Hematopoietic multipotent progenitor cell treated with erythropoietin and hydrocortisone succinate and interleukin-3 and kit ligand, for 8 days (in vitro differentiated cells): ENCODE data around the gene SNX17.
"Not testable (repeated sequence)": the region's sequence is repeated elsewhere in the genome, so short reads cannot be mapped to it uniquely, and the experiment has no call there.

Source experiments
- DNase-seq: peaks from one replicate; pipeline ENCODE4 v3.0.0-alpha.2; 2015

SNX17 gene

DNA sequence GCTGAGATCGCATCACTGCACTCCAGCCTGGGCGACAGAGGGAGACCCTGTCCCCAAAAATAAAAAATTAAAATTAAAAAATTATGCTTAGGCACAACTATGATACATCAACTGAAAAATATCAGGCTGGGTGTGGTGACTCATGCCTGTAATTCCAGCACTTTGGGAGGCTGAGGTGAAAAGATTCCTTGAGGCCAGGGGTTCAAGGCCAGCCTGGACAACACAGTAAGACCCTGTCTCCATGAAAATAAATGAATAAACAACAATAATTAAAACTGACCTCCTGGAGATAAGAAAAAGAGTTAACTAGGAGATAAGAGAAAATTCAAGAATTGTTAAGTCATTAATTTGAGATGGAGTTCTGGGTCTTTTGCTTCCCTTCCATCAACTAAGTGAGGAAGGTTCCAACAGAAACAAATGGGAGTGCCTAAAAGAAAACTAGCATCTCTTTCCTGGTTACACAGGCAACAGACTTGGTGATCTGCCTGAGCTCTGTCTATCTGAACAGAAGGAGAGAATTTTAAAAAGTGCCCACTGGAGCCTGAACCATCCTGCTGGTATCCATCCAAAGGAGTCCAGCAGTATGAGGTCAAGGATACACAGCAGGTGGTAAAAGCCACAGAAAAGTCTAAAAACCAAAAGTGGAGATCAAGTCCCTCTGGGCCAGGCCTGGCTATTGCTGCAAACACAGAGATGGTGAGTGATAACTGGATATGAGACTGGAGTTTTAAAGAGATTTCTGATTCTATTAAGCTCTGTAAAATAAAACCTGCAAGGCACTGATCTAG, 30.1 kb downstream of the SNX17 start:
- DNase-seq: no peak

DNA sequence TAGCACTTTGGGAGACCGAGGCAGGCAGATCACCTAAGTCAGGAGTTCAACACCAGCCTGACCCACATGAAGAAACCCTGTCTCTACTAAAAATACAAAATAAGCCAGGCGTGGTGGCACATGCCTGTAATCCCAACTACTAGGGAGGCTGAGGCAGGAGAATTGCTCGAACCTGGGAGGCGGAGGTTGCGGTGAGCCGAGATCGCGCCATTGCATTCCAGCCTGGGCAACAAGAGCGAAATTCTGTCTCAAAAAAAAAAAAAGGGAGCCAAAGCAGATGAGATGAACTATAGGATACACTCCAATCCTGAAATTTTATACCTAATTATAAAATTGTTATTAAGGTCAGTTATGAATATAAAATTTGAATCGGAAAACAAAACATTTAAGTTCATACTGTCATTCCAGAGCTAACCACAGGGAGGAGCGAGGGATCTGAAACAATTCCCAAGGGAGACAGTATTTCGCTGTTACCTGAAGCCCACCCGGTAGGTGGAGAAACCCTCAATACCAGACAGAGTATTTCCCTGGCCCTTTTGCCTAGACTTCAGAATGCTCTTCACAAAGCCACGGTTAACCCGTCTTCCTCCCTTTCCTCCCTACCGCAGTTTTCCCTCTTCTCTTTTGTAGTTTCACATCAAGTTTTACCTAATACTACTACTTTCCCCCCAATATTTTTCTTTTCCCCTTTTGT, 37.5 kb downstream of the SNX17 start:
- peak; percentile 62 for DNase-seq

DNA sequence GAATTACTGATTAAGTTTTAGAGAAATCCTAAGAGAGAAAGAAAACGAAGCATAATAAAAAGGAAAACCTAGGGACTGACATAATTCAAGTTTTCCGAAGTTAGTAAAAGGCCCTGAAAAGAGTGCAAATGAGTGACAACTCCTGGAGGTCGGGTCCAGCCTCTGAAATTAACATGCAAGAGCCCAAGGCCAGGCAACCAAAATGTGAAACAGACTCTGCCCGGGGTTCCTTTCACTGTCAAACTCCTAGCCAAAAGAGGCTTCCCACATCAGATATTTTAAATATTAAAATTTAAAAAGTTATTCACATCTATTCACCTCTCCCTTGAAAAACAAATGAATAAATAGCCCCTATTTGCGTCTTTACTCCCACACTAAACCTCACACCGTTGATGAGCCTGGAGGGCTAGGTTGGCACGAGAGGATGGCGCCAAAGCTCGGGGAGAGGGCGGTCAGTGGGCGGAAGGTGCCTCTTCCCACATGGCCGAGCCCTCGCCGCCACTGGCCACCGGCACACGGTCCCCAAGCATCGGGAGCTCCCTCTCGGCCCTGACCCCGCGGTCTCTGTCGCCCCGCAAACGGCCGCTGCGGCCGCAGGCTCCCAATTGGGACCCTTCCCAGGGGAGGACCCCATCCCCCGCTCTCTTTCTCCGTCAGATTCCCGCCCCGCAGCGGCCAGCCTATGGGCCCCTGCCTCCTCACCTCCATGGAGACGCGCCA, 38.3 kb downstream of the SNX17 start:
- peak; percentile 52 for DNase-seq

DNA sequence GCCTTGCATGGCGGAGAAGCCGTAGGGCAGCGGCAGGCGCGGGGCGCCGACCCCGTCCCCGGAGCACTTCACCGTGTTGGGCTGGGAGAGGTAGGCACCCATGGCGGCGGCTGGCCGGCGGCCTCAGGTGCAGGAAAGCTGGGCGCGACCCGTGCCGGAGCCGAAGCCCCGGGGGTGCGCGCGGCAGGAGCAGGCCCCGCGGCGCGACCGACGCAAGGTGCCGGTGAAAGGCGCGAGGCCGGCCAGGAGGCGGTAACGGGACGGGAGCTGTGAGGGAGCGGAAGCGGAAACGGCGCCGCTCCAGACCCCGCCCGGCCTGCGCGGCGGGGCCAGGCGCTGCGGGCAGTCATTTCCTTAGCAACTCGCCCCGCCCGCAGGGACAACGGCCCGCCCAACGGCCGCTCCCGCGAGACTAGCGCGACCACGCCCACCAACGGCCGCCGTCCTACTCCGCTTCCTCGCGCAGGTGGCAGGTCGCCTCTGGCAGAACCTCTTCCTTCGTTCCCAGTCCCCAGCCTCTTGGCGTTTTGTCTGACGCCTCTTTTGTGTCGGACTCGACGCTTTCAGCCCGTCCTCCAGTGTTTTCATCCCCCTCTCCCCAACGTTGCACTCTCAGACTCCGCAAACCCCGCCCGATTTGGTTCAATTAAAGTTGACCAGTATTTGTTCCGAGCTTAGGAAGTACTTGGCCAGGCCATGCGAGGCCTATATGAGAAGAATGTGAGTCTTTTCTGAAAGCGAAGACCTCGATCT, 39.1 kb downstream of the SNX17 start, which contains the start of gene PPM1G:
Gene PPM1G, minus strand, starts transcription at position 271 of the 753 bp plus-strand sequence. Its CDS starts 169 bp downstream, at position 102.
- DNase-seq: peak; percentile 93

GRCh38 chr2:27412419-27413152, 42.2 kb downstream of the SNX17 start:
- no peak for DNase-seq

DNA sequence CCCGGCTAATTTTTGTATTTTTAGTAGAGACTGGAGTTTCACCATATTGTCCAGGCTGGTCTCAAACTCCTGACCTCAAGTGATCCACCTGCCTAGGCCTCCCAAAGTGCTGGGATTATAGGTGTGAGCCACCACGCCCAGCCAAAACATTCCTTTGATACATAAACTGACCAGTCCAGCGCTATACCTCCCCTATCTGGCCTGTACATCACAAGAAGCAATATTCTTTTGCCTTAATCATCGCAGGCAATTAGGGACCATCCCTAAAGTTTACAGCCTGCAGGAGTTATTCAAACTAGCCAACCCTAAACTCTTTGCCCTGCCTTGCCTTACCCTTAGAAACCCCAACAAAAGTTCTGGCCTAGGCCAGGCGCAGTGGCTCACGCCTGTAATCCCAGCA, 45.7 kb downstream of the SNX17 start:
- DNase-seq: no peak

- no peak for DNase-seq
Observed at GRCh38 chr2:27420996-27421395, 50.6 kb downstream of the SNX17 start.

- DNase-seq: no peak
Observed at GRCh38 chr2:27421660-27422250, 51.3 kb downstream of the SNX17 start.

GRCh38 chr2:27422958-27423357, 52.5 kb downstream of the SNX17 start:
- DNase-seq: no peak

GRCh38 chr2:27425039-27425438, 54.6 kb downstream of the SNX17 start:
- not testable (repeated sequence) for DNase-seq
